ENCODE results near the gene WWTR1.

DNA sequence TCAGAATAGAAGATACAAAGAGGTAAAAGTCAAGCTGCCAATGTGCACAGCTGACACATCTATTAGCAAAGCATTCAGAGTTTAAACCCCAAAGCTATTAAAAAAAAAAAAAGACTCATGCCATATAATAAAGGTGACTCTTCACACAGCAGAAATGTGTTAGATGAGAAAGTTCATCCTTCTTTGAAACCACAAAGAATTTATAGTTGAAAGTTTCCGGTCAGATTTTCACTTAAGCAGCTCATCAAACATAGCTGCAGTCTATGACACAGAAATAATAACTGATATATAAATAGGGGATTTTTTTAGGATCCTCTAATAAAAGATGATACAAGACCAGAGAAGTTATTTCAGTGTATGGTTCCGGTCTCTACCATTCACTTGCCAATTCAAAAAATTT is 76.6 kb downstream of the WWTR1 start:
- no peak for TF ChIP-seq POLR2AphosphoS5 (IDR thresholded peaks at IDR 0.05; ENCODE audit: low read depth, low read length)
- no peak for TF ChIP-seq SIN3A (IDR thresholded peaks at IDR 0.05; ENCODE audit: borderline replicate concordance, insufficient read depth, low read length)
- TF ChIP-seq, protein P1, sequence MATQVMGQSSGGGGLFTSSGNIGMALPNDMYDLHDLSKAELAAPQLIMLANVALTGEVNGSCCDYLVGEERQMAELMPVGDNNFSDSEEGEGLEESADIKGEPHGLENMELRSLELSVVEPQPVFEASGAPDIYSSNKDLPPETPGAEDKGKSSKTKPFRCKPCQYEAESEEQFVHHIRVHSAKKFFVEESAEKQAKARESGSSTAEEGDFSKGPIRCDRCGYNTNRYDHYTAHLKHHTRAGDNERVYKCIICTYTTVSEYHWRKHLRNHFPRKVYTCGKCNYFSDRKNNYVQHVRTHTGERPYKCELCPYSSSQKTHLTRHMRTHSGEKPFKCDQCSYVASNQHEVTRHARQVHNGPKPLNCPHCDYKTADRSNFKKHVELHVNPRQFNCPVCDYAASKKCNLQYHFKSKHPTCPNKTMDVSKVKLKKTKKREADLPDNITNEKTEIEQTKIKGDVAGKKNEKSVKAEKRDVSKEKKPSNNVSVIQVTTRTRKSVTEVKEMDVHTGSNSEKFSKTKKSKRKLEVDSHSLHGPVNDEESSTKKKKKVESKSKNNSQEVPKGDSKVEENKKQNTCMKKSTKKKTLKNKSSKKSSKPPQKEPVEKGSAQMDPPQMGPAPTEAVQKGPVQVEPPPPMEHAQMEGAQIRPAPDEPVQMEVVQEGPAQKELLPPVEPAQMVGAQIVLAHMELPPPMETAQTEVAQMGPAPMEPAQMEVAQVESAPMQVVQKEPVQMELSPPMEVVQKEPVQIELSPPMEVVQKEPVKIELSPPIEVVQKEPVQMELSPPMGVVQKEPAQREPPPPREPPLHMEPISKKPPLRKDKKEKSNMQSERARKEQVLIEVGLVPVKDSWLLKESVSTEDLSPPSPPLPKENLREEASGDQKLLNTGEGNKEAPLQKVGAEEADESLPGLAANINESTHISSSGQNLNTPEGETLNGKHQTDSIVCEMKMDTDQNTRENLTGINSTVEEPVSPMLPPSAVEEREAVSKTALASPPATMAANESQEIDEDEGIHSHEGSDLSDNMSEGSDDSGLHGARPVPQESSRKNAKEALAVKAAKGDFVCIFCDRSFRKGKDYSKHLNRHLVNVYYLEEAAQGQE (IDR thresholded peaks at IDR 0.05; ENCODE audit: insufficient read depth in 1 of 2, low read depth in 2 of 2, low read length in 2 of 2): no peak
- TF ChIP-seq FOXP2 (optimal IDR thresholded peaks at IDR 0.05; ENCODE audit: borderline replicate concordance, extremely low read depth, extremely low read length, insufficient read depth): no peak

Measured in PFSK-1 (cell line).